Esophagus squamous epithelium (tissue), 5 donors: ENCODE measurements around the gene RRM2. TPM values are rescaled to one million over a fixed set of nuclear protein-coding genes. Genes with fewer than 3 reads are reported as not detected.

Experiments
- DNase-seq: peaks from one replicate; lab custom pipeline; 2025; lab: John Stamatoyannopoulos, UW
- H3K27ac ChIP-seq, 4 donors: fragments of 200-600 bp; sonication (generic); one replicate each; pipeline ENCODE4 v1.5.1; 2016 to 2019; ENCODE audit warnings: mild to moderate bottlenecking in 1 of 4
- H3K27me3 ChIP-seq, 4 donors: fragments of 200-600 bp; sonication (generic); 1 replicate in 3 of 4; 2 replicates in 1 of 4; pipeline versions ENCODE4 v1.5.1 to v1.6.0; 2017 to 2021; ENCODE audit warnings: antibody characterized with exemption in 1 of 4
- H3K36me3 ChIP-seq, 3 donors: fragments of 200-600 bp; sonication (generic); one replicate each; pipeline ENCODE4 v1.5.1; 2016 to 2019
- H3K4me1 ChIP-seq, 3 donors: fragments of 200-600 bp; sonication (generic); one replicate each; pipeline ENCODE4 v1.5.1; 2017 to 2019
- H3K4me3 ChIP-seq, 4 donors: fragments of 200-600 bp; sonication (generic); 1 replicate in 3 of 4; 2 replicates in 1 of 4; pipeline ENCODE4 v1.5.1; 2016 to 2019; ENCODE audit warnings: mild to moderate bottlenecking in 2 of 4, moderate library complexity in 1 of 4
- H3K9me3 ChIP-seq, 3 donors: fragments of 200-600 bp; sonication (generic); one replicate each; pipeline ENCODE4 v1.5.1; 2016 to 2019
- POLR2A ChIP-seq, 4 donors: fragments of 450-650 bp; IDR thresholded peaks; one replicate each; pipeline ENCODE4 v1.6.1; 2017; ENCODE audit warnings: antibody characterized with exemption in 4 of 4, mild to moderate bottlenecking in 4 of 4, moderate library complexity in 3 of 4
- WGBS, 2 donors: methylation state at CpG; one replicate each; pipeline ENCODE4 v1.1.5; 2018; 5-methylcytosine and 5-hydroxymethylcytosine counted together
- intact Hi-C: fragments of 100-400 bp; cut with DNase I; formaldehyde crosslinking; loops from one replicate; pipeline ENCODE4 v1.15.0; 2022
- total RNA-seq, 4 donors: library from RNA; depleted of rRNA; stranded (reverse); fragments of >200 nt; gene quantifications; one replicate each; pipeline ENCODE4 v1.1.0, GENCODE V29; 2016
- TF ChIP-seq, protein P1 (sequence below), 6 experiments: fragments of 450-650 bp in 4 of 6; fragments of 200-600 bp in 2 of 6; sonication (generic) in 2 of 6; IDR thresholded peaks; one replicate each; pipeline ENCODE4 v1.5.1; 2016 to 2019; ENCODE audit warnings: antibody characterized with exemption in 6 of 6, mild to moderate bottlenecking in 4 of 6, moderate library complexity in 4 of 6
- donor health status: DM: yes; HTN: yes; CAD: no.

Gene RRM2
- total RNA-seq, 4 donors from 2014 or later, result 16.2 to 65.1 (median 41.7) TPM

DNA sequence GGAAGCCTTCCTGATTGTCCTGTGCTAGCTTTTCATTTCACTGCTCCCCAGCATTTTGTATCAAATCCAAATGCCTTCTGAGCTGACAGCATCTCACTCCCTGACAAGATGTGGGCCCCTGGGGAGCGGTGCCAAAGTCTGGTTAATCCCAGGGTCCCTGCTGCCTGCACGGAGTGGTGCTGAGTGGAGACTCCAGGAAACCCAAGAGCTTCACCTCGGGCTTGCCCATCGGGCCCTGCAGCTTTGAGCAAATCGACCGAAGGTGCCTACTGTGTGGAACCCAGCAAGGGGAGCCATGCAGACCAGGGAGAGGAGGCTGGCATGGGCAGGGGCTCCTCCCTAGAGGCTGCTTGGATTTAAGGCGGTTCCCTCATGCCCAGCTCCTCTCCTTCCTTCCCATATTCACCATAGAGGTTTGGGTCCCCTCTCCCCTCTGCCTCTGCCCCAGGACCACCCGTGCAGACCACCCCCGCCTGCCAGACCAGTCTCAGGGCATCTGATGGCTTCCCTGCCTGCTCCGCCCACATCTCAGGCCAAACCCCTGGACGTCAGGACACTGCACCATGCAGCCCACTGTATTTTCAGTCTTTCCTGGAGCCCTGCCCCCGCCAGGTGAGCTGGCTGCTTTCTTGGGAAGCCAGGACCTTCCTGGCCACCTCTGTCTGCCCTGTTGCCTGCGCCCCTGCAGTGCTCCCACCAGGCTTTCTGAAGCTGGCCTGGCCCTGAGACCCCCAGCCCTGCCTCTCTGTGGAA lies 37.8 kb downstream of the RRM2 start:
- 89 to 93% methylated on average over 6 to 7 of the region's 13 CpGs for WGBS, 2 donors
- Histone ChIP-seq H3K9me3 (no peaks in the 10 kb centered on the region), H3K27me3 (no peaks in the 10 kb centered on the region), H3K36me3 (no peaks in the 10 kb centered on the region), H3K27ac (no peak overlapping the region), H3K4me1 (peaks cover 0 to 16% (median 0%) of the 10 kb centered on the region in 3 donors), H3K4me3 (no peak overlapping the region)
- DNase-seq, result no peak
- TF ChIP-seq, protein P1, sequence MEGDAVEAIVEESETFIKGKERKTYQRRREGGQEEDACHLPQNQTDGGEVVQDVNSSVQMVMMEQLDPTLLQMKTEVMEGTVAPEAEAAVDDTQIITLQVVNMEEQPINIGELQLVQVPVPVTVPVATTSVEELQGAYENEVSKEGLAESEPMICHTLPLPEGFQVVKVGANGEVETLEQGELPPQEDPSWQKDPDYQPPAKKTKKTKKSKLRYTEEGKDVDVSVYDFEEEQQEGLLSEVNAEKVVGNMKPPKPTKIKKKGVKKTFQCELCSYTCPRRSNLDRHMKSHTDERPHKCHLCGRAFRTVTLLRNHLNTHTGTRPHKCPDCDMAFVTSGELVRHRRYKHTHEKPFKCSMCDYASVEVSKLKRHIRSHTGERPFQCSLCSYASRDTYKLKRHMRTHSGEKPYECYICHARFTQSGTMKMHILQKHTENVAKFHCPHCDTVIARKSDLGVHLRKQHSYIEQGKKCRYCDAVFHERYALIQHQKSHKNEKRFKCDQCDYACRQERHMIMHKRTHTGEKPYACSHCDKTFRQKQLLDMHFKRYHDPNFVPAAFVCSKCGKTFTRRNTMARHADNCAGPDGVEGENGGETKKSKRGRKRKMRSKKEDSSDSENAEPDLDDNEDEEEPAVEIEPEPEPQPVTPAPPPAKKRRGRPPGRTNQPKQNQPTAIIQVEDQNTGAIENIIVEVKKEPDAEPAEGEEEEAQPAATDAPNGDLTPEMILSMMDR (IDR thresholded peaks at IDR 0.05), result no peak
- no peak for TF ChIP-seq POLR2A (IDR thresholded peaks at IDR 0.05)
- intact Hi-C loops, result no loop called here

GRCh38 chr2:10161206-10161931 lies 38.8 kb downstream of the RRM2 start:
- Histone ChIP-seq H3K9me3 (no peaks in the 10 kb centered on the region), H3K36me3 (no peaks in the 10 kb centered on the region), H3K27me3 (no peaks in the 10 kb centered on the region), H3K4me1 (peaks cover 0 to 16% (median 0%) of the 10 kb centered on the region in 3 donors), H3K4me3 (no peak overlapping the region), H3K27ac (no peak overlapping the region)
- intact Hi-C loops, result no loop called here
- DNase-seq, result no peak
- TF ChIP-seq, protein P1 (IDR thresholded peaks at IDR 0.05), result no peak
- no peak for TF ChIP-seq POLR2A (IDR thresholded peaks at IDR 0.05)
- WGBS, 2 donors, result 77% methylated on average over 12 of the region's 12 CpGs

DNA sequence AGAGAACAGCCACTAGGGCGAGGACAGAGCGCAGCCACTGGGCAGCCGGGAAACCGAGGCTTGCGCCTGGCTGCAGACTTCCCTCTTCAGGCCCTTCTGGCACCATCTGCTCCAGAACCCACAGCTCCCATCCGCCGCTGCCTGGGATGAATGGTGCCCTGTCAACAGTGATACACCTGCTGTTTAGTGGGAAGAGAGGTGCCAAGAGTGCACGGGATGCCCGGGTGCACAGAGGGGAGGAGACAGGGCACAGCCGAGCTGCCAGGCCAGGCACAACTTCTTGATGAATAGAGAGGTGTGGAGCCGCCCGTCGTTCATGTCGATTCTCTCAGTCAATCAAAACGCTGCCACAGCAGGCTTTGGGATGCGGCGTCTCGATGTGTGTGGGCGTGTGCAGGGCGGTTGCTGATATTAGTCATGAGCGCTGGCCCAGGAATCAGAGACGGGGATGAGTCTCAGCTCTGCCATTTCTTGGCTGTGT lies 39.5 kb downstream of the RRM2 start:
- H3K4me1 ChIP-seq, result peaks cover 0 to 16% (median 0%) of the 10 kb centered on the region in 3 donors
- no peaks in the 10 kb centered on the region for H3K9me3 ChIP-seq
- DNase-seq, result no peak

DNA sequence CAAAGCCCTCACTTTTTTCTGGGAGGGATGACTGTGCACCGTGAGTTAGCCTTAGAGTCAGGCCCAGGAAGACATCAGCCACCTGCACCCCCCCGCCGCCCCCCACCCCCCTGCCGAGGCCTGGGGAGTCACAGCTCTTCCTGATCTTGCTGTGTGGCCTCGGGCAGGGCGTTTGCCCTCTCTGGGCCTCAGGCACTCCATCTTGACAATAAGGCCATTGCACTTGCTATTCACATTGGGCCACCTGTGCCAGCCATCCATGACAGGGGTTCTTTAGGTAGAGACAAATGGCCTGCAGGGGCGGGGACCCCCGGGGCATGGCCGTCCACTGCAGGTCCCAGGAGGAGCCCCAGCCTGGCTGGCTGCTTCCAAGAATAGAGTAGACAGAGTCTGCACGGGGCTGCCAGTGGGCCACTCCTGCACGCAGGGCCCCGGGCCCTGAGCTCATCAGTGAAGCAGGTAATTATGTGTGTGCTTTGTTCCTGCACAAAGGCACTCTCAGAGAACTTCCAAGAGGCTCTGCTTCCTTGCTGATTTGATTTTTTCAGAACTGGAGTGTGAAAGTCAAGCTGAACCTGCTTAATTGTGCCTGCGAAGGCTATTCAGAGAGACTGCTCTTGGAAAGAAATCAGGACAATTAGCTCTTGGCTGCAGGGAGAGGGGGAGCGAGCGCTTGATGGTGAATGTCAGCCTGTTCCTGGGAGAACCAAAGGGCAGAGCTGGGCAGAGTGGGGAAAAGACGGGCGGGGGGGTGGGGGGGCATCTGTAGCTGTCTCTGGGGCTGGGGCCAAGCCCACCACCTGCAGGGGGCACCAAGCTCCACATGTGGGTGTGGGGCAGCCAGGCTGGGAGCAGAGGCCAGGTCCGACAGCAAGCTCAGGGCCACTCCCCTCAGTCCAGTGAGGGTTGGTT lies 40.3 kb downstream of the RRM2 start:
- no peak for DNase-seq
- Histone ChIP-seq H3K36me3 (no peaks in the 10 kb centered on the region), H3K9me3 (no peaks in the 10 kb centered on the region), H3K4me1 (peaks cover 0 to 16% (median 0%) of the 10 kb centered on the region in 3 donors), H3K27me3 (no peaks in the 10 kb centered on the region), H3K27ac (no peak overlapping the region), H3K4me3 (no peak overlapping the region)
- WGBS, 2 donors, result 68 to 75% methylated on average over 7 to 11 of the region's 18 CpGs
- intact Hi-C loops, result no loop called here
- TF ChIP-seq, protein P1 (IDR thresholded peaks at IDR 0.05), result no peak
- TF ChIP-seq POLR2A (IDR thresholded peaks at IDR 0.05), result no peak

More for the DNA sequence above, 39.5 kb downstream of the RRM2 start:
- TF ChIP-seq POLR2A (IDR thresholded peaks at IDR 0.05), result no peak
- TF ChIP-seq, protein P1 (IDR thresholded peaks at IDR 0.05), result no peak
- 37 to 63% methylated on average over 14 to 19 of the region's 22 CpGs for WGBS, 2 donors
- Histone ChIP-seq H3K27me3 (no peaks in the 10 kb centered on the region), H3K36me3 (no peaks in the 10 kb centered on the region), H3K4me3 (no peak overlapping the region), H3K27ac (no peak overlapping the region)
- intact Hi-C loops, result no loop called here
